A673 (cell line): ENCODE data around the gene CCL5. TPM values are rescaled to one million over a fixed set of nuclear protein-coding genes. Genes with fewer than 3 reads are reported as not detected.

Experiments used
- BruUV-seq: library from RNA; stranded (reverse); fragments of 400-500 nt; replicated peaks from 2 replicates; lab custom pipeline; 2021; lab: Mats Ljungman, UMichigan
- CTCF ChIA-PET: fragments of 300-600 bp; sonication (Branson Sonifier 250); formaldehyde crosslinking; loops from one replicate; lab custom pipeline; 2022; ENCODE audit warnings: antibody characterized with exemption; lab: Charles Lee
- POLR2A ChIA-PET: fragments of 300-600 bp; sonication (Branson Sonifier 250); formaldehyde crosslinking; loops from one replicate; lab custom pipeline; 2022; ENCODE audit warnings: antibody characterized with exemption; ENCODE audit not compliant: low non-redundant PET; lab: Charles Lee
- DNase-seq: peaks from one replicate; pipeline ENCODE4 v3.0.0-alpha.2; 2015; ENCODE audit warnings: low spot score
- H3K27ac ChIP-seq: fragments of 200-600 bp; sonication (generic); 2 replicates; pipeline ENCODE4 v1.5.1; 2016; ENCODE audit warnings: mixed run types, low read depth, mild to moderate bottlenecking, mixed read lengths, antibody characterized with exemption, low read length; ENCODE audit not compliant: poor library complexity, severe bottlenecking
- H3K27me3 ChIP-seq: fragments of 200-600 bp; sonication (generic); replicated peaks from 2 replicates; pipeline ENCODE4 v1.6.1; 2017; ENCODE audit warnings: mixed run types, low read depth, mild to moderate bottlenecking, mixed read lengths, antibody characterized with exemption, low read length; ENCODE audit not compliant: insufficient read depth, poor library complexity
- H3K36me3 ChIP-seq: fragments of 200-600 bp; sonication (generic); 2 replicates; pipeline ENCODE4 v1.6.1; 2016; ENCODE audit warnings: mixed run types, mild to moderate bottlenecking, mixed read lengths, antibody characterized with exemption, low read length; ENCODE audit not compliant: insufficient read depth, poor library complexity, severe bottlenecking
- H3K4me1 ChIP-seq: fragments of 200-600 bp; sonication (generic); 2 replicates; pipeline ENCODE4 v1.6.1; 2017; ENCODE audit warnings: mixed run types, mild to moderate bottlenecking, mixed read lengths, antibody characterized with exemption, low read length; ENCODE audit not compliant: insufficient read depth, poor library complexity, severe bottlenecking
- H3K4me3 ChIP-seq: fragments of 200-600 bp; sonication (generic); 2 replicates; pipeline ENCODE4 v1.5.1; 2016; ENCODE audit warnings: low read depth, mixed run types, mild to moderate bottlenecking, mixed read lengths, low read length; ENCODE audit not compliant: poor library complexity, severe bottlenecking
- H3K9me3 ChIP-seq: fragments of 200-600 bp; sonication (generic); 2 replicates; pipeline ENCODE4 v1.6.1; 2016; ENCODE audit warnings: mixed run types, low read depth, mild to moderate bottlenecking, mixed read lengths, antibody characterized with exemption, low read length; ENCODE audit not compliant: poor library complexity, severe bottlenecking
- CTCF ChIP-seq: fragments of 300-800, 200-600 bp; sonication (generic); conservative IDR thresholded peaks from 2 replicates; pipeline ENCODE4 v1.5.1; 2017; ENCODE audit warnings: low read depth, mild to moderate bottlenecking, antibody characterized with exemption, low read length, moderate library complexity, mixed read lengths
- EZH2 ChIP-seq: fragments of 200-600 bp; sonication (generic); IDR thresholded peaks from 2 replicates; pipeline ENCODE4 v1.6.1; 2017; ENCODE audit warnings: borderline replicate concordance, low read depth, mild to moderate bottlenecking, mixed read lengths, antibody characterized with exemption, low read length; ENCODE audit not compliant: poor library complexity, severe bottlenecking
- intact Hi-C: fragments of 100-400 bp; cut with micrococcal nuclease; formaldehyde crosslinking; loops from one replicate; pipeline ENCODE4 v1.10.0; 2022; ENCODE audit not compliant: unreplicated experiment
- total RNA-seq: library from RNA; stranded (reverse); gene quantifications from 2 replicates; pipeline ENCODE4 v1.2.3, GENCODE V29; 2021

The CCL5 gene
- total RNA-seq, 1 experiment from 2014 or later = not detected

GRCh38 chr17:35903451-35903850 lies 23.3 kb upstream of the CCL5 start:
- Histone ChIP-seq H3K9me3 (no peaks in the 10 kb centered on the region), H3K4me3 (no peak overlapping the region), H3K36me3 (no peaks in the 10 kb centered on the region), H3K4me1 (no peaks in the 10 kb centered on the region), H3K27ac (no peak overlapping the region), H3K27me3 (no peaks in the 10 kb centered on the region)
- no peak for TF ChIP-seq EZH2
- no peak for TF ChIP-seq CTCF
- BruUV-seq = no TSS peak
- DNase-seq = no peak
- ChIA-PET POLR2A (no interaction called here), CTCF (no interaction called here)
- intact Hi-C loops = no loop called here

GRCh38 chr17:35901631-35902175 lies 21.5 kb upstream of the CCL5 start:
- CTCF ChIA-PET = no interaction called here
- no peaks in the 10 kb centered on the region for H3K9me3 ChIP-seq
- TF ChIP-seq EZH2 = no peak
- no peak for DNase-seq
- no peak overlapping the region for H3K4me3 ChIP-seq
- no peaks in the 10 kb centered on the region for H3K36me3 ChIP-seq
- no peaks in the 10 kb centered on the region for H3K27me3 ChIP-seq
- no peak overlapping the region for H3K27ac ChIP-seq
- POLR2A ChIA-PET = no interaction called here
- H3K4me1 ChIP-seq = no peaks in the 10 kb centered on the region
- intact Hi-C loops = no loop called here
- BruUV-seq = no TSS peak

- H3K4me1 ChIP-seq = no peaks in the 10 kb centered on the region
- no TSS peak for BruUV-seq
Measured at GRCh38 chr17:35900708-35901480, 20.7 kb upstream of the CCL5 start.

More at GRCh38 chr17:35900708-35901480, 20.7 kb upstream of the CCL5 start:
- intact Hi-C loops = no loop called here
- ChIA-PET POLR2A (no interaction called here), CTCF (no interaction called here)
- H3K27ac ChIP-seq = no peak overlapping the region
- H3K27me3 ChIP-seq = no peaks in the 10 kb centered on the region
- H3K4me3 ChIP-seq = no peak overlapping the region
- no peak for TF ChIP-seq EZH2
- no peak for TF ChIP-seq CTCF
- no peaks in the 10 kb centered on the region for H3K36me3 ChIP-seq
- no peak for DNase-seq
- no peaks in the 10 kb centered on the region for H3K9me3 ChIP-seq
